ENCODE measurements around the gene CEP72.
"Not testable (repeated sequence)": the region's sequence is repeated elsewhere in the genome, so short reads cannot be mapped to it uniquely, and the experiment has no call there.

Gene CEP72, protein sequence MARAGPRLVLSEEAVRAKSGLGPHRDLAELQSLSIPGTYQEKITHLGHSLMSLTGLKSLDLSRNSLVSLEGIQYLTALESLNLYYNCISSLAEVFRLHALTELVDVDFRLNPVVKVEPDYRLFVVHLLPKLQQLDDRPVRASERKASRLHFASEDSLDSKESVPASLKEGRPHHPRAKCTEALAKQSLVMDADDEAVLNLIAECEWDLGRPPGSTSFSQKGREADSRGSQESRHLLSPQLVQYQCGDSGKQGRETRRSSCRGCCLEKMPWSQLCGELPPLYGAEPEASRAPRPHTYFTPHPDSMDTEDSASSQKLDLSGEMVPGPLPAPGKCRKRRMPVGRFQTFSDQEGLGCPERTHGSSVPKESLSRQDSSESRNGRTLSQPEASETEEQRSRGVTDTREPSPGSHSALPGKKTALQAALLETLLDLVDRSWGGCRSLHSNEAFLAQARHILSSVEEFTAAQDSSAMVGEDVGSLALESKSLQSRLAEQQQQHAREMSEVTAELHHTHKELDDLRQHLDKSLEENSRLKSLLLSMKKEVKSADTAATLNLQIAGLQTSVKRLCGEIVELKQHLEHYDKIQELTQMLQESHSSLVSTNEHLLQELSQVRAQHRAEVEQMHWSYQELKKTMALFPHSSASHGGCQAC

DNA sequence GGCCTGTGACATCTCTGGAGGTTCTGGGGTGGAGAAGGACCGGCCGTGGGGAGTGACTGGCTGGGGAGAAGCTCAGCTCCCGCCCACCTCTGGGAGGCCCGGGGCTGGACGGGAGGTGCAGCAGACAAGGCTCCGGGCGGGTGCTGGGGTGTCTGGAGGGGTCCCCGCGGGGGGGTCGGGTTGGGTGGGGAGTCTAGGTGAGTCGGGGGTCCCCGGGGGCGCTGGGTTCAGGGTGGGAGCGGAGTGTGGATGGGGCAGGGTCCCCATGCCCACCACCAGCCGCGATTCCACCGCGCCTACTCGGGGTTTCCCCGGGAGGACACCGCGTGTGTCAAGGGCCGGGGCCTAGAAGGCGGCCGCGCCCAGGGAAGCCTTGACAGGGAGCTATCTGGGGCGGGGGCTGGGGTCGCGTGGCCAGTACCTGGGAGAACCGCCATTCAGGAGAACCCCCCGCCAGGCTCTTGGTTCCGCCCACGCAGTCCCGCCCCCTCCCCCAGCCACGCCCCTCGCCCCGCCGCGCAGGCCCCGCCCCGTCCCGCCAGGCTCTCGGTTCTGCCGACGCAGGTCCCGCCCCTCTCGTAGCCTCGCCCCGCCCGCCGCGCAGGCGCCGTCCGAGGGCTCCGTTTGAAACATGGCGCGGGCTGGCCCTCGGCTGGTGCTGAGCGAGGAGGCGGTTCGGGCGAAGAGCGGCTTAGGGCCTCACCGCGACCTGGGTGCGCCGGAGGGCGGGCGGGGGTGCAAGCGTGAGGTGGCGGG lies at the start of gene CEP72:
CEP72 (plus strand) TSS at position 610 of the 756 bp plus-strand sequence; CDS start at position 632, 22 bp downstream.
- peak; percentile 32 for DNase-seq

GRCh38 chr5:565782-566440 lies 46.2 kb upstream of the CEP72 start:
- DNase-seq: no peak

DNA sequence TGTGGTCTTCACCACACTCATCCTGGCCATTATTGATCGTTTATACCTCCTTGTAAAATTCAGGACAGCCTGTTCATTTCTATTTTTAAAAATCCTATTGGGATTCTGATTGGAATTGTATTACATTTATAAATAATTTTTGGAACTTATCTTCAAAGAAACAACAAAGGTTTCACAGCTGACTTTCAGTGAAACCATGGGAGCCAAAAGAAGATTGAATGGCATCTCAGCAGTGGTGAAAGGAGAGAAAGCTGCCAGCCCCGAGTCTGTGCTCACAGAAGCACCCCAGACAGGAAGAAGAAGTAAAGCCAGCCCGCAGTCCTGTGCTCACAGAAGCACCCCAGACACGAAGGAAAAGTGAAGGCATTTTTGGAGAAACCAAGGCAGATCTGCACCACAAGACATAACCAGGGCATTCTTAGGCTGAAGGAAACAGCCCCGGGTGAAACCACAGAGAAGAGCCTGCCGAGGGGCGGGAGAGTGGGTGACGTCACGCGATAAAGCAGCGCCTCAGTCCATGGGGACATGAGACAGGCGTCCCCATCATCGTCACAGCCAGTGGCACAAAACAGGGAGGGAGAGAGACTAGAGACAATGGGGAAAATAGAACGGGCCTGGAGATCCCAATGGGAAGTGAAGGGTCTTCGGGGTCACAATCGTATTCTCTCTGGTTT lies 45.4 kb upstream of the CEP72 start:
- DNase-seq: no peak

- DNase-seq: no peak
Measured at GRCh38 chr5:567664-568060, 44.5 kb upstream of the CEP72 start.

DNA sequence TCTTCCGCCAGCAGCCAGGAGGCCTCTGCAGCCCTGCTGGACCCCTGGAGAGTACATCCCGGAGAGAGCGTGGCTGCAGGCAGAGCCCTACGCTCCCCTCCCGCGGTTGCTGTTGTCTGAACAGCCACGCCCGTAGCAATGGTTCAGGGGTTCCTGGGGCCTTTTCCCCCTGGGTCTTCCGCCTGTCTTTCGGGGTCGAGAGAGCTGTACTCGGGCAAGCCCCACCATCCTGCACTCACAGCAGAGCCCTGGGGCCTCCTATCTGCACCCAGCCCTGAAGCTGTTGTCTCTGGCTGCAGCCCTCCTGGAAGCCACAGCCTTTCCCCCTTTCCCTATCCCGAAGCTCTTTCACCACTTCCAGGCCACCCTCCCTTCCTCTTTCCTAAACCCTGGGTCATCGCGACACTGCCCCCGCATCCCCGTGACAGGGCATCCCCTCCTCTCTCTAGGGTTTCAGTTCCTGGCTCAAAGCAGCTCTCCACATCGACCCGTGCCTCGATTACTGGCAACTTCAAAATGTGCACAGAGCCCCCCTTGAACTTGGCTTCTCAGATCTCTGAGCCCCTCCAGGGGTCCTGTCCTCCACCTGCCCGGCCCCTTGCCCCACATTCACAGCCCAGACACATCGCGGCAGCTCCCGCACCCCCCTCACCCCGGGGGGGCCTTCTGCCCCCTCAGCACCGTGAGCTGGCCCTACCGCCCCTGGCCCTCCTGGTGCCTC lies 43.9 kb upstream of the CEP72 start:
- DNase-seq: no peak

DNA sequence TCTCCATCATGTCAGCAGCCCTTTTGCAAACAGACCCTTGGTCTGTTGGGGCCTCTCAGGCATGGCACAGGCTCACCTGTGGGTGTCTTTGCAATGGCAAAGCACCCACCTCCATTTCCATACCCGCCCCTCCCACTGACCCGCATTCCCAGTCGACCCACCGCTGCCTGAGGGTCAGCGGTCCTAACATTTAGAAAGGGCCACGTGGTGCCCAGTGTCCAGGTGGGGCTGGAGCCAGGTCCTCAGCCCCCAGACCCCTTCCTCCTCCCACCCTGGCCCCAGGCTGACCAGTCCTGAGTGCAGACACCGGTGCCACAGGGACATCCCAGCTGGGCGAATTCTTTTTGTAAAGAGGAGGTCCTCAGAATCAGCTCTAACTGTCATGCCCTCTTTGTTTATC lies 43.3 kb upstream of the CEP72 start:
- no peak for DNase-seq

DNA sequence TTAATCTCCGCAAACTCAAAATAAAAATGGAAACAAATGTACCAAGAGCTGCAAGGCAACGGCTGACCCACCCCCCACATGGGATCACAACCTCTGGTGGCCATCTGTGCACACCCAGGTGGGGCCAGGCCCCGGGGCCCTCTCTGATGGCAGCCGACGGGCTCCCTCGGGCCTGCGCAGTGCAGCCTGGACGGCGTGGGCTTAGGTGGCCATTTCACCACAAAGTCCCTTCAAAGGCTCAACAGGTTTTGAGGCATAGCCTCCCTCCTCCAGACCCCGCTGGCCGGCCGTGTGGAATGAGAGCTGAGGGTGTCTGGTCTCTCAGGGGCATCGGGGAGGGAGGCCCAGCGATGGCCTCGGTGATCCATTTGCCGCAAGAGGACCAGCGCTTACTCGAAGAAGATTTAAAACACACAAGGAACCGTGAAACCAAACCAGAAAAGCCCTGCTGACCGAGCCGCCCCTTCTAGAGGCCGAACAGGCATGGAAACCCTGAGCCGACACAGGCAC lies 42.7 kb upstream of the CEP72 start:
- no peak for DNase-seq

- no peak for DNase-seq
Measured at GRCh38 chr5:569868-570361, 42.2 kb upstream of the CEP72 start.

- DNase-seq: no peak
Measured at GRCh38 chr5:570446-570845, 41.7 kb upstream of the CEP72 start.

DNA sequence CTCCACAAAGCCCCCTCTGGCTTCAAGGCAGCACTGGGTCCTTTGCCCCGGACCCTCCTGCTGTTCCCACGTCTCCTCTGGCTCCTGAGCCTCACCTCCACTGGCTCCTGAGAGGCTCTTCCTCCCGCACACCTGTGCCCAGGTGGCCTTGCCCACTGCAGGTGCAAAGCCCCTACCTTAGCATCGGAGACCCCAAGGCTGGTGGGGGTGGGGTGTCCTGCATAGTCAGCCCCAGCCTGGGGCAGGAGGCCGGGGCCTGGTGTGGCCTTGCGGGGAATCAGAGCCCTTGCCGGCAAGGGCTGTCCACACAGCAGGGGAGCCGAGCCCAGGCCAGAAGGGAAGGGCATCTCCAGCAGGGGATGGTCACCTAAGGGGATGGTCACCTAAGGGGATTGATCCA lies 41.3 kb upstream of the CEP72 start:
- no peak for DNase-seq

GRCh38 chr5:571791-572190 lies 40.3 kb upstream of the CEP72 start:
- DNase-seq: no peak

GRCh38 chr5:572398-573019 lies 39.6 kb upstream of the CEP72 start:
- no peak for DNase-seq

DNA sequence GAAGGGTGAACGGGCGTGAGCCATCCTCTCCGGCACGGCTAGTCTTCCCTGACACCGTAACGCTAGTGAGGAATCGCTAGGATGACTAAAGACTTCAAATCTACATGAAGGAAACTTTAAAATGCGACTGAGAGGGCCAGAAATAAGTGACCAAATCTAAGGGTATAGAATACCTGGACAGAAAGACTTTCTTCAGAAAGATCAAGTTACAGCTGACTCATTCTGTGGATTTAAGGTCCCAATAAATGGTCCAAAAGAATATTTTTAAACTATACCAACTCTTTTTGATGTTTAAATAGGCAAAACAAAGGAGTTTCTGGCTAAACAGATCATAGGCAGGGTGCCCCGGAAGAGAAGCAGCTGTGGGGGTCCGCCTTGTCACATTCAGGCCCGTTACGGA lies 38.9 kb upstream of the CEP72 start:
- no peak for DNase-seq

DNA sequence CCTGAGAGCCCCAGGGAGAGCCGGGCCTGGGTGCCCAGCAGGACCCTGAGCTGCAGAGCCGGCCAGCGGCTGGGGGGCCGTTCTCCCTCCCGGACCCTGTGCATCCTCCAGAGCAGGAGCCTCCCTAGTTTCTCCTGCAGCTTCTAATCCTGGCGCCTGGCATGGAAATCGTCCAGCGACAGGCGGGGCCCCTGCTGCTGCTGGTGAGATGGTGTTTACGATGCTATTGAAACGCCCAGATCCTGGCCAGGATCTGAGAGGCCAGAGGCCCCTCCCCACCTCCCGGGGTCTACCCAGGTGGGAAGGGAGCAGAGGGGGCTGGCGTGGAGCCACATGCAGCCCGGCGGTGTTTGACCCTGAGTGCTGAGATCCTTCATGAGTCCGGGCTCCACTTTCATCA lies 38.2 kb upstream of the CEP72 start:
- no peak for DNase-seq

DNA sequence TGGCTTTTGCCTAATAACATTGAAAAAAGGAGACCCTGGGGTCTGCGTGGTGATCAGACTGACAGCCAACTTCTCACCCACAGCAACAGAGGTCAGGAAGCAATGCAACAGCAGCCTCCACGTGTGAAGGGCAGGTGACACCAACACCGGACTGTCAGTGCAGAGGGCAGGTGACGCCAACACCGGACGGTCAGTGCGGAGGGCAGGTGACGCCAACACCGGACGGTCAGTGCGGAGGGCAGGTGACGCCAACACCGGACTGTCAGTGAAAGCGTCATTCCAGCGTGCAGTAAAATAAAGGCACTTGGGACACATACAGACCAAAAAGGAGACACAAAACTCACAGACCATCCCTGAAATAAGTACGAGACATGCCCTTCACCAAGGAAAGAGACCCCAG lies 37.2 kb upstream of the CEP72 start:
- DNase-seq: no peak

DNA sequence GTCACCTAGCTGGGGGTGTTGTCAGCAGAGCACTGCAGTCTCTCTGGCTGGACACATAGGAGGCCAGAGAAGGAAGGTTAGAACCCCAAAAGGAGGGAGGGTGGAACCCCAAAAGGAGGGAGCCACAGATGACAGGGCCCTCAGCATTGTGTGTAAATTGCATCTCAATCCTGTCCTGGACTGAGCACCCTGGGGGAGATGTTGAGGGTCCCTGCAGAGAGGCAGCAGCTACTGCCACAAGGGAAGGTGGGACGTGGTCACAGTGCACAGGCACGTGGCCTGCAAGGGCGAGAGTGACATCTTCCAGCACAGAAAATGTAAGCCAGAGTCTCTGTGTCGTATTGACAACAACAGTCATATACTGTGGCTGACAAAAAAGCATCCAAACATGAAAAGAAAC lies 36.5 kb upstream of the CEP72 start:
- DNase-seq: no peak

- DNase-seq: not testable (repeated sequence)
Measured at GRCh38 chr5:577214-577613, 34.9 kb upstream of the CEP72 start.

- no peak for DNase-seq
Measured at GRCh38 chr5:577800-578199, 34.3 kb upstream of the CEP72 start.

GRCh38 chr5:579211-579610 lies 32.9 kb upstream of the CEP72 start:
- no peak for DNase-seq

DNA sequence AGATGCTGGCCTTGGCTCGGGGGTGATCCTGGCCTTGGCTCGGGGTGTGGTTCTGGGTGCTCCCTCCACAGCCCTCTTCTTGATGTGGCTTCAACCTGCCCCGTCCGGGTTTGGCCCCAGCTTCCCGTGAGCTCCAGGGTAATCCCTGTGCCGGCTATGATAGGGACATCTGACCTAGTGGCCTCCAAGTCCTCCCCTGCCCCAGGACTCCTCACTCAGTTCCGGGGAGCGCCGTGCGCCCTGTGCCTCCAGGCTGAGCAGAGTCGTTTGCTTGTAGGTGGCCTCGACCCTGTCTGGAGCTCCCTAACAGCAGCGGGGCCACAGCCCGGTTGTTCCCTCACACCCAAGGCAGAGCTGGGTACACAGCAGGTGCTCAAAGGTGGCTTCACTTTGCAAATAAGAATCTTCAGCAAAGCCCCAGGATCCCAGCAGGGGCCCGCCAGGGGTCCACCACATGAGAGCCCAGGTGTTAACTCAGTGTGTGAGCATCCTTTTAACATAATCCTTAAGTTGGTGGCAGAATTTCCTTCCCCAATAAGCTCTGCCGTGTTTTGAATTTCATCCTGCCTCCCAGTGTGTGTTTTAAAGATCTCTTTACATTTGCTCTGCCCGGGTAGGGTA lies 32.3 kb upstream of the CEP72 start:
- DNase-seq: no peak

- DNase-seq: no peak
Measured at GRCh38 chr5:580436-580835, 31.7 kb upstream of the CEP72 start.

Data from GF-D8 (cell line).